CD4-positive, alpha-beta T cell treated with Interleukin-2 at 100 ng/mL for 4 hours (primary cell): ENCODE results near the gene SLC25A48.

ENCODE experiments used
- DNase-seq: peaks from one replicate; pipeline ENCODE4 v3.0.0-alpha.2; 2020; ENCODE audit warnings: low spot score

SLC25A48 gene

DNA sequence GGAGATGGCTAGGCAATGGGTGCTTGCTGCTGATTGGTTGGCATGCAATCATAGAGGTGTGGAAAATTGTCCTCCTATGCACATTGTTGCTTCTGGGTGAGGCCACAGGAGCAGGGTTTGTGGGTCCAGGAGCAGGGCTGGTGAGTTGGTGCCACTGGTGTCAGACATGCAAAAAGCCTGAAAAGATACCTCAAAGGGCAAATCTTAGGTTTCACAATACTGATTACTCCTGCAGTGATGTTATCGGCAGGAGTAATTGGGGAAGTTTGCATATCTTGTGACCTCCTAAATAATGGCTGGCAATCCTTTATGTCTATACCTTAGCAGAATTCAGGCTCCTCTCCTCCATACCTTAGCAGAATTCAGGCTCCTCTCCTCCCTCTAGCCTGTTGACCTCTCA, 25.2 kb downstream of the SLC25A48 start:
- DNase-seq, result no peak

DNA sequence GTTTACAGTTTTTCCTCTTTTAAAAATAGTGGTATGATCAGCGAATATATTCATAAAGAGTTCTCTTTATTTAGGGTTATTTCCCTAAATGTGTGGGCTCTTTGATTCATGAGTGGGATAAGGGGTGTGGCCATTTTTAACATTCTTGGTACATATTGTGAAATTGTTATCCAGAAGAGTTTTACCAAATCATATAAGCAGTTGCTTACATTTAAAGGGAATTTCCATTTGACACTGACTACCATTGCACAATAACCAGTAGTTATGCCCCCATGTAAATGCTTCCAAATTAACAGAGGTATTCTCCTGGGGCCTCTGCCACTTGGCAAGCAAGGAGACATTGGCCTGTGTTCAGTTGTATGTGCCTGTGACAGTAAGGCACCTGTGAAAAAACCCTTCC, 27.2 kb downstream of the SLC25A48 start:
- DNase-seq, result no peak

DNA sequence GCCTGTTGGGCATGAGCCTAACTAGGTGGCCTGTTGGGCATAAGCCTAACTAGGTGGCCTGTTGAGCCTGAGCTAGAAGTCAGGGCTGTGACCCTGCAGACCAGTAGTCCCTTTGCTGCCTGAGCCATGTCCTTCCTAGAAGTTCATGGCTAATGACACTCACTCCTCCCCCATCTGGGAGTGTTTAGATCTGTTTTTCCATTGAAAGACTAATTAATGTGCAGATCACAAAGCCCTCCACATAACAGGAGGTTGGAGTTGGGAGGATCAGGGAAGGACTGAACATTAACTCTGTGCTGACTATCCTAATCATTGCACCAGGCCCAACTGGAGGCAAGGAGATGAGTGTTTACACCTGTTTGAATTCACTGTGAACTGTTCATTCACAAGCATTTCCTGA, 27.6 kb downstream of the SLC25A48 start:
- DNase-seq, result no peak

DNA sequence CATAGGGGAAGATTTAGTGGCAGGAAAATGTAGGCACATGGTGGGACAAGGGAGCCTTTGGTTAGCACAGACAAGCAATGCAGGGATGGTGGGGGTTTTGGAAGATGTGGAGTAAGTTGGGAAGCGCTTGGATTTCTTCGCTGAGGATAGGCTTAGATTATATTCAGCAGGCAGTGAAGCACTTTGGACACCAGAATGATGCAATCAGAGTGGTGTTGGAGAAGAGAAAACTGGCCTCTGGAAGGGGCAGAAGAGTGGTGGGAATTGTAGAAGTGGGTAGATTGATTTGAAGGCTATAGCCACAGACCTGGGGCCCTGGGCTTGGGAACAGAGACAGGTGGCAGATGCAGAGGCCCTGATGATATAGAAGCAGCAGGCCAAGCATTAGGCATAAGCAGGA, 28.3 kb downstream of the SLC25A48 start:
- DNase-seq, result no peak

DNA sequence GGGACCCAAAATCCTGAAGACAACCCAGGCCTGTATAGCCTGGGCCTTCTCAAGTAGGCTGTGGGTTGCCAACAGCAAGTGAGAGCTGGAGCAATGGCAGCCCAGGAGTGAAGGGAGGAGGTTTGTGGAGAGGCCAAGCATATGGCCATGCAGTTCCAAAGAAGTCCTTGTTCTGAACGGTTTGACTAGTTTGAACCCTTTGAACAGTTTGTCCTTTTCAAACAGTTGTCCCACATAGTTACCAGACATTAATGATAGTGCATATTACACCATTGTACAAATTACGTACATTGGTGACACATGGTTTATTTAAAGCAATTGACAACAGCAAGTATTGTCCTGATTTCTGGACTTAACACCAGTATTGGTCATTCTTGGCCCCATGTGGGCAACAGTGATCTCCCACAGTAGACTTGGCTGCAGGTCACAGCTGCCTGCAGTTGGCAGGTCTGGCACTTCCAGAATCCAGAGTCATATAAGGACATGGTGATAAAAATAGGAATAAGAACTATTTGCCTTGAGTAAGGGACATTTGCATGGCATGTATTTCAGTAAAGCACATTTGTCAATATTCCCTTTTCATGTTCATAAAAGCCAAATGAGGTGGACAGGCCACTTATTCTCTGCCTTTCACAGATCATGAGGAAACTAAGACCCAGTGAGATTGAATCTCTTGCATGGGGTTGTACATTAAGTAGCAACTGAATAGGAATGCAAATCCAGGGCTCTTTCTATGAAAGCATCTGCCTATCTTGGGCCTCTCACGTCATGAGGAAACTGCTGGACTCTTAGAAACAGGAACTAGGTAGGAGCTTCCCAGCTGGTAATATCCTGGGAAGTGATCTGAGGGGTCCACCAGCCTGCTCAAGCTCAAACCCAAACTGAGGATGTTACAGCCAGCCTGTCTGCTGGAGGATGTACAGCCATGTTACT, 30.3 kb downstream of the SLC25A48 start:
- DNase-seq, result no peak

DNA sequence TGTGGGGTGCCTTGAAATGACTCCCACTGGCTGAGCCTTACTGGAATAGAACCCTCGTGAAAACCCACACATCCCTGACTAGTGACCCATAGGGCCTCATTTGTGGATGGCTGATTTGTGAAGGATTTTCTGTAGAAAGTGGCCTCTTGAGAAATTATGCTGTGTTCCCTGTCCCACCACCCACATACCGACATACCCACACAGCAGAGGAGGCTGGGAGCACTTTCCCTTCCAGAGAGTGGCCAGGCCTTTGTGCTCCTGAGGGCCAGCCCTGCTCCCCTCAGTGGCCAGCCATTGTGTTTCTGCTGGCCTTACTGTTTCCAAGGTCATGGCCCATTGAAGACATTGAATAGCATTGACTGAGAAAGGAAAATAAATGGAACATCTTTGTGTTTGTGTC, 31.6 kb downstream of the SLC25A48 start:
- DNase-seq, result no peak

DNA sequence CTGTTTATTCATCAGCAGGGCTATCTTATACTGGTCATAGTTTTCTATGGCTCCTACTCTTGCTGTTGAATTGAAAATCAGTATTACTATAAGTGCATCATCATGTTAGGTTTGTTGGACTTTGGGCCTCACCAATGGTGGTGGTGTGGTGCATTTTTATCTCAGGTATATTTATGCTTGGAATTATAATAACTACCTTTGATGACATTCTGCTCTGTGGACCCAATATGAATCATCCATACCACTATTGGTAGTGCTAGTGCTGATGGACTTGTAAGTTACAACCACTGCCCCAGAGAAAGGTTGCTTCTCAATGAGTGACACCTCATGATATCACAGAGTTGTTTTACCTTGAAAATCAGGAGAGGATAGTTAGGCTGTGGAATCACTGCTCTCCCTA, 33.1 kb downstream of the SLC25A48 start:
- DNase-seq, result no peak

DNA sequence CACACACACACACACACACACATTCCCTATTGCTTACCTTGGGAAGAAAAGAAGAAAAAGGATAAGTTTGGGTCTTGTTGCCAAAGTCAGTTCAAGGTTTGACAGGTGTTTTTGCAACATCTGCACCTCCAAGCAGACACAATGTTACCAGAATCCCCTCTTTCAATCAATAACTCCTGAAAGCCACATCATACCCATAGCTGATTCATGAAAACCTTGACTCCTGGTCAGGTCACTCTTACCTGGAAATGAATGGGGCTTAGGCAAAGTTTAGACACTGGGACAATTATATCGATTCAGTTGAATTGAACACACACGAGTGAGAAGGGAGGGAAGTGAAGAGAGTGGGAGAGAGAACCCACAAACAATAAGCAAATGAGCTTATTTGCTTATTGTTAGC, 34.2 kb downstream of the SLC25A48 start:
- DNase-seq, result no peak

DNA sequence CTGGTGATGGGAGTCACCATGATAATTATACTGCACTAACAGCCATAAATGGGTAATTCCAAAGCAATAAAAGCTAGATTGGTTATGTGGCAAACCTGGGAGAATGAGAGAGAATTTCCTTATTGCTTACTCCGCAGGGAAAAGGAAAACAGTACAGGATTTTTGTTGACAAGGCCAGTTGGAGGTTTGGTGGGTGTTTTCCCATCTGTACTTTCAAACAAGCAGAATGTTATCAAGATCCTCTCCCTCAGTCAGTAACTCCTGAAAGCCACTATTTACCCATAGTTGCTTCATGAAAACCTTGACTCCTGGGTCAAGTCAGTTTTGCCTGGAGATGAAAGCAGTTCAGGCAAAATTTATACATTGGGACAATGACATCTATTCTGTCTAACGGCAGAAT, 34.8 kb downstream of the SLC25A48 start:
- DNase-seq, result no peak

DNA sequence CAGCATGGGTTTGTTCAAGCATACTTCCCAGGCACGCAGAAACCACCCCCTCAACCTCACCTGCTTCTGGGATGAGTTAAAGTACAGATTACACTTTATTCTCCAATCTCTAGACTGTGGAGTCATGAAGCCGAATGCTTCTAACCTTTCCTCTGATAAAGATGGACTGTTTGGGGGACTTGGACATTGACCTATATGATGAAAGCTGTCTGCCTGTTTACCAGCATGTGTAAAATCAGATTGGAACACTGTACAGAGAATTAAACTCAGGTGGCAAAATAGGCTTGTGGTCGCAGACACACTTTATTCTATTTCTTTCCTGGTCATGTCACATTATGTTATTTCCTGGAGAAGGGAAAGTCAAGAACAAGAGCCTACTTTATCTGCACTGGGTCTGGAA, 35.5 kb downstream of the SLC25A48 start:
- DNase-seq, result no peak

DNA sequence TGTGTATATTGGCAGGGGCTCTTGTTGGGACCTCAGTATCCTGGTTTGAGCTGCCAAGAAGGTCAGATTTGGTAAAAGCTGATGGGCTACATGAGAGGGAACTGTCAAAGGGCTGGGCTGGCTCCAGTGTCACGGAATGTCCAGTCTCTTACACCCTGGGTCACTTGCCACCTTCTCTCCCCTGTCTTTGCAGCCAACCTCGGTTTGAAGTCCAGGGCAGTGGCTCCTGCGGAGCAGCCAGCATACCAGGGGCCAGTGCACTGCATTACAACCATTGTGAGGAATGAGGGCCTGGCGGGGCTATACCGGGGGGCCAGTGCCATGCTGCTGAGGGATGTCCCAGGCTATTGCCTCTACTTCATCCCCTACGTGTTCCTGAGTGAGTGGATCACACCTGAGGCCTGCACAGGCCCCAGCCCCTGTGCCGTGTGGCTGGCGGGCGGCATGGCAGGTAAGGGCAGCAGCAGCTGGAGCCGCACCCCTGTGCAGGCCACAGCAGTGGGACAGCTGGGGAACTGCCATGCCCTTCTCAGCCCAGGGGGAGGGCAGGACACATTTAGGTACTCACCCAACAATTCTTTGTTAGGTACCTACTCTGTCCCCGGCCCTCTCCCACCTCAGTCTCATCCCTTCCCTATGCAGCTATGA, 36.9 kb downstream of the SLC25A48 start:
- DNase-seq, result no peak

DNA sequence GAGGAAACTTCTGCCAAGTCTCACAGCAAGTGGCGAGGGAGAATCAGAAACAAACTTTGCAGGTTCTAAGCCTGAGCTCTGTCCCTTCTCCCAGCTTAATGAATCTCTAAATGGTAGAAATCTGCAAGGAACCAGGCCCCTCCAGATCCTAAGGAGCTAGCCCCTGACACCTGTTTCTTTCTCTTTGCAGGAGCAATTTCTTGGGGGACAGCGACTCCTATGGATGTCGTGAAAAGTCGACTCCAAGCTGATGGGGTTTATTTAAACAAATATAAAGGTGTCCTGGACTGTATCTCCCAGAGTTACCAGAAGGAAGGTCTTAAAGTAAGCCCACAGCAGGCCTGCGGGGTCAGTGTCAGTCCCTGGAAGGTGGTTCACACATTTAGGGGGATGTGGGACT, 39.4 kb downstream of the SLC25A48 start:
- DNase-seq, result no peak

DNA sequence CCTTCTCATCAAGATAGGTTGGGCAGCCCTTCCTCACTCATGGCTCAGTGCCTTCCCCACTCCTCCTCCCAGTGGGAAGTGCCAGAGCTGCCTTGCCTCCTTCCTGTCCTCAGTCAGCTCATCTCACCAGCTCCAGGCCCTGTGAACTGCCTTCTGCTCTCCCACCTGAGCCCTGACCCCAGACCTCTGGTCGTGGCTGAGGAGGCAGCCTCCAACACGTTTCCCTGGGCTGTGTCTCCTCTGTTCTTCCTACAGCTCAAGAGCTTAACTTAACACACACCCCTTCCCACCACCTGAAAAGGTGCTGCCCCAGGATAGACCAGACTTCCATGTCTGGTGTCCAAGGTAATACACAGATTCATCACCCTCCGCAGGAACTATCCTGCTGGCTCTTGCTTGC, 40.0 kb downstream of the SLC25A48 start:
- no peak for DNase-seq

DNA sequence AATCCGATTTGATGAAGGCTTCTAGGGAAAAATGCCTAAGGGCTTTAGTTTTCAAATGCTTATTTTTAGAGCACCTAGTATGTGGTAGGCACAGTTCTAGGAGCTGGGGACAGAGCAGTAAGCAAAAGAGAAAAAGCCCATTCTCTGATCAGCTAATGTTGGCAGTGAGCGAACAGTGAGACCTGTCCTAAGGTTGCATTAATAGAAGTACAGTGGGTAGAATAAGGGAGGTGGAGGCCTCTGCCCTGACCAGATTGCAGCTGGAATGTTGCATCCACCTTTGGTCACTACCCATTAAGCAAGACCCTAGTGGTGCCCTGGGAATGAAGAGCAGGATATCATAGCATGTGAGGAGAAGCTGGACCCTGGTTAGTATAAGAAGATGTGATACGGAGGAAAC, 41.1 kb downstream of the SLC25A48 start:
- no peak for DNase-seq

DNA sequence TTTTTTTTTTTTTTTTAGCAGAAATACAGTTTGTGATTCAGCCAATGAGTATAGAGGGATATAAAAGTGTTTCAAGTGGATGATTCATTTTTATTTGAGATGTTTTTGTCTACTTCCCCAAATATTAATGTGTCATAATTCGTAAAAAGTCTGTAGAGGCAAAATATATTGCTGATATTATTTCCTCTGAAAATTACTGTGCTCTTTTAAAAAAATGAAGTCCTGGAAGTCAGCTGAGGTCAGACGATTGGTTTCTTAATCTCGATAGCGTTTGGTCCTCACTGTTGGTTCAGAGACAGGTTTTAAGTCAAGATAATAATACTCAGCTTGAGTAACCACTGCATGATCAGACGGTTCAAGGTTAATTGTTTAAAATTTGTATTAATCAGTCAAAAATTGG, 41.7 kb downstream of the SLC25A48 start:
- DNase-seq, result no peak

DNA sequence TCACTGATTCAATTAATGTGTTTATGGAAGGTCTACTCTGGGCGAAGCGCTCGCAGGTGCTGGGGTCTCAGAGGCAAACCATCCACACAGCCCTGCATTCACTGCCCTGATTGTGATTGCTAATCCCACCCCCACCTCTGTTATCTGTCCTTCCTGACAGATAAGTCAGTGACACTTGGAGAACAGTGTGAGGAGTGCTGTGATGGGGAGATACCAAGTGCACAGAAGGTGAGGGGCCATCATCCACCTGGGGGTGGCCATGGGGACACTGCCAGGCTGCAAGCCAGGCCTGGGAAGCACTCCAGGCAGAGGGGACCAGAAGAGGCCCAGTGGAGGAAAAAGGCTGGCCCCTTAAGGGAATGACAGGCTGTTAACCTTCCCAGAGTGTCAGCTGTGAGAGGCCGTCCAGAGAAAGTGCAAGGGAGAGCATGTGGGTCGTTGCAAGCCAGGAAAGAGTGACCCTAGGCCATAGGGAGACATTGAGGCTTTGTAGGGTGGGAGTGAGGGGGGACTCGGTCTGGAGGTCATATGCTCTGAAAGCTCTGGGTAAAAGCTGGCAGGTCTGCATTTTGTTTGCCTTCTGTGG, 43.2 kb downstream of the SLC25A48 start:
- no peak for DNase-seq

DNA sequence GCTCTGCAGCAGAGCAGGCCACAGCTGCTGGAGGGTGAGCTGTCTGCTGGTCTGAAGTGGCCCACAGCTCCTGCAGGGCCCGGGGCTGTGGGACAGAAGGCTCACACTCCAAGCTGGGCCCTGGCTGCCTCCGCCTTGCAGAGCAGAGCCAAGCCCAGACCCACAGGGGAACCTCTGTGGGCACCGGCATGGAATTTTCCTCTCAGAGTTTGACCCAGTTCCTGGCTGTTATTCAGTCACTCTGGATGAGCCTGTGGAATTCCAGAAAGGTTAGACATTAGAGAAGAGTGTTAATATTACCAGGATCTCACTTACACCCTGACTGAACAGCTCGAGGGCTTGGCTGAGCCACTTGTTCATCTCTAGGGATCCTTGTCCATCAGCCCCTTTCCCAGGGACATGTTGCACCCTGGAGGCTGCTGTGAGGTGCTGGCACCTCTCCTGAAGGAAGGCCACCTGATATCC, 43.7 kb downstream of the SLC25A48 start:
- DNase-seq, result no peak

DNA sequence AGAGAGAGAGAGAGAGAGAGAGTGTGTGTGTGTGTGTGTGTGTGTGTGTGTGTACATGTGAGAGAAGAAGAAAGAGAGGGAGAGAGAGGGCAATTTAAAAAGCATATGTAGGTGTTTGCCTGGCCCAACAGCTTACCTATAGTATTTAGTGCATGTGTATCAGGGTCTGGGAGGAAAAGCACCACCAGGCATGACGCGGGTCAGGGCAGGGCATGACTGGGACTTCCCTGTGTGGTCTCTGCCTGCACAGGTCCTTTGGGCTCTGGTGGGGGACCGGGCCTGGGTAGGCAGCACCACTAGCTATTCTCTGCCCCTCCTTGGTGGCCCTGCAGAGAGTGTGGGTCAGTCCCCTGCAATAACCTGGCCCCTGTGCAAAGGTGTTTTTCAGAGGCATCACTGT, 45.1 kb downstream of the SLC25A48 start:
- DNase-seq, result no peak

DNA sequence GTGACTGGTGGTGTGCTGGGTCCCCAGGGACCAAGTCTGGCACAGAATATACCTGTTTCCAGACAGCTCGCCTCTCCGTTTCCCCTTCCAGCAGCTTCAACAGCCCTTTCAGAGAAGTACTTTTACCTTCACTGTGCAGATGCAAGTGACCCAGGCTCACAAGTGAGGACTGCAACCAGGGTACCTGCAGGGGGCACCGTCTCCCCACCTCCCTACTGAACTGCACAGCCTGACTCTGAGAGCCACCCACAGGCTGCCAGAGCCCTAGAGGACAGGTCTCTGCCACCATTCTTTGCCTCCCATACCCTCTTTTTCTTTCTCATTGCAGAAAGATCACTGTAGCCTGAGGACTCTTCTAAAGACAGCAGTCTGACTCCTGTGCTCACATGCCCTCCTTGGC, 45.8 kb downstream of the SLC25A48 start:
- DNase-seq, result no peak

DNA sequence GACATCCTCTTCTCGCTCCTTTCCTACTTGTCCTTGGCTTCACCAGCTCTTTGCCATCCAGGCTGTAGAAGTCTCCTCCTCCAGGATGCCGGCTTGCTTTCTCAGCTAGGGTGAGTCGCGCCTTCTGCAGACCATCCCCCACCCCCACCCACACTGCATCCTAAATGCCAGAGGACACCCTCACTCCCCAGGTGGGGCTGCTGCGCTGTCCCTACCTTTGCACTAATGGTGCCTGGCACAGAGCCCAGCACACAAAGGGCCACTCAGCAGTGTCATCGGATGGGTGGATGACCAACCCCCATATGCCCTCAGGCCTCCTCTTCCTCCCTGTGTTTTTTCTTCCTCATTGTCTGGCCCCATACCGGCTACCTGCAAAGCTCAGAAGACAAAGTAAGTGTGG, 46.3 kb downstream of the SLC25A48 start:
- no peak for DNase-seq

DNA sequence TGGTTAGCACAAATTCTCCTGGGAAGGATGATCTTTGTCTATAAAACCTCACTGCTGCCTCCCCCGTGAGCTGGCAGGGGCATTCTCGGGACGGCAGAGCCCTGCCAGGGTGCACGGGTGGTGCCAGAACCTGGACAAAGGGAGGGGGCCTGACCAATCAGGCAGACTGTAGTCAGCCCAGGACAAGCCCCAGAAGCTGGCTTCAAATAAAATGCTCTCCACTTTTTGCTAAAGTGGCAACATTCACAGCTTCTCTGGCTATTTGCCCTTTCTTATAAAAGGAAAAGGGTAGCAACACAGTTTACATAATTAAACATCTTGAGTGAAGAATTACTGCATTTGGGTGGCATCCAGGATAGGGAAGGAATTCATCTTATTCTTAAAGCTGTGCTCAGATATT, 46.8 kb downstream of the SLC25A48 start:
- DNase-seq, result no peak

DNA sequence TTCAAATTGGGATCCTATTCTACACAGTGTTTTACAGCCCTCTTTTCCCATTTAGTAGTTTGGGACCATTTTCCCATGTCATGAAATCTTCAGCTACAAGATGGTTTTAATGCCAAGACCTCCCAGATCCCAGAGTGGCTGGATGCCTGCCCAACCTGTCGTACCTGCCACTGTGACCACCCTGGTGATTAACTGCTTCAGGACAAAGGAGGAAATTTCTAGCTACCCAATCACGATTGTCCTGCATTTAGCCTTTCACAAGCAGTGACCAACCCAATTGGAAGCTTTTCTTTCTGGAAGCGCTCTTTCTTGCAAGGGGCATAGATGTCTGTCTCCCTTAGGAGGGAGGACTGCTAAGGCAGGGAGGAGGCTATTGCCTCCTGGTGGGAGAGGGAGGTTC, 47.4 kb downstream of the SLC25A48 start:
- DNase-seq, result no peak

DNA sequence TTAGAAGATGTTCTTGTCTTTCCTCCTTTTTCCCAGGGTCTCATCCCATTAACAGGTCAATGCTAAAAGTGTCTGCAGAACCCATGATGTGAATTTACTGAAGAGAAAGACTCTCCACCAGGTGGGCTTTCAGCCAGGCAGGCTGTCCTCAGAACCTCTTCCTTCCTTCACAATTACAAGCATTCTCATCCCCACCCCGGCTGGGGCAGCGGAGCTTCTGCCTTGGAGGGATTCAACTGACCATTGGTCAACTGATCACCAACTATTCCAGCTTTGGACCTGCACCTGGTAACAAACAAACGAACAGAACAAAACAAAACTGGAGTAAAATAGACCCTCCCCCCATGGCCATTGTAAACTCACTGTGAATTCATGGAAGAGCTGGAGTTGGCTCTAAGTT, 48.6 kb downstream of the SLC25A48 start:
- DNase-seq, result no peak
